Aorta (tissue), 5 donors: ENCODE measurements around the gene NCAM1. TPM values are rescaled to one million over a fixed set of nuclear protein-coding genes. Genes with fewer than 3 reads are reported as not detected.

Experiments used
- ATAC-seq: fragments of 200-7000 bp; cut with Tn5 transposase; one replicate; pipeline ENCODE4 v1.9.1; 2022; ENCODE audit warnings: moderate library complexity; ENCODE audit not compliant: low FRiP score
- DNase-seq, 2 donors: peaks; one replicate each; pipeline ENCODE4 v3.0.0-alpha.2; 2020
- H3K27ac ChIP-seq, 2 donors: one replicate each; pipeline ENCODE4 v1.5.1; 2013; ENCODE audit warnings: low read length in 2 of 2, mild to moderate bottlenecking in 2 of 2, moderate library complexity in 2 of 2, control low read depth in 1 of 2, inconsistent platforms in 1 of 2, low read depth in 1 of 2
- H3K27me3 ChIP-seq, 2 donors: one replicate each; pipeline ENCODE4 v1.6.1; 2013; ENCODE audit warnings: control low read depth in 1 of 2, low read length in 1 of 2, mild to moderate bottlenecking in 1 of 2, moderate library complexity in 1 of 2; ENCODE audit not compliant: insufficient read depth in 2 of 2, control insufficient read depth in 1 of 2
- H3K36me3 ChIP-seq, 2 donors: one replicate each; pipeline ENCODE4 v1.6.1; 2013; ENCODE audit warnings: control low read depth in 1 of 2, low read length in 1 of 2, mild to moderate bottlenecking in 1 of 2; ENCODE audit not compliant: insufficient read depth in 2 of 2, control insufficient read depth in 1 of 2
- H3K4me1 ChIP-seq, 2 donors: one replicate each; pipeline ENCODE4 v1.6.1; 2013; ENCODE audit warnings: low read length in 2 of 2, control low read depth in 1 of 2, mild to moderate bottlenecking in 1 of 2, moderate library complexity in 1 of 2; ENCODE audit not compliant: insufficient read depth in 2 of 2, control insufficient read depth in 1 of 2
- H3K4me3 ChIP-seq, 2 donors: one replicate each; pipeline ENCODE4 v1.5.1; 2013; ENCODE audit warnings: low read length in 2 of 2, control low read depth in 1 of 2, mild to moderate bottlenecking in 1 of 2
- H3K9me3 ChIP-seq: one replicate; pipeline ENCODE4 v1.6.1; 2013; ENCODE audit warnings: mild to moderate bottlenecking, low read length; ENCODE audit not compliant: control insufficient read depth
- WGBS, 2 donors: extraction: QIAGEN DNeasy Blood & Tissue Kit; methylation state at CpG; one replicate each; pipeline ENCODE4 v1.1.7; 2013; 5-methylcytosine and 5-hydroxymethylcytosine counted together
- intact Hi-C, 2 donors: fragments of 100-400 bp; cut with DNase I; formaldehyde crosslinking; loops; one replicate each; pipeline versions ENCODE4 v1.14.2 to v1.15.0; 2022
- polyA plus RNA-seq, 2 donors: library from polyadenylated mRNA; stranded (reverse); fragments of 200-250 nt; gene quantifications; one replicate each; pipeline ENCODE4 v1.2.3, GENCODE V29; 2013
- total RNA-seq, 2 donors: library from RNA; stranded (reverse); fragmentation: NEBNext Ultra II Directional; extraction: Animal tissue kit (Norgen Biotek cat#: 25700); gene quantifications; one replicate each; pipeline ENCODE4 v1.2.1, GENCODE V29; 2021
- donor health status: healthy with polysubstance abuse.
- donor health status: Bipolar disorder and iron deficiency.
- donor health status: DM: no; HTN: no; CAD: no.
- donor health status: DM: no; HTN: no; CAD: no.
- donor health status: DM: yes; HTN: yes; CAD: no.

The NCAM1 gene
- total and polyA plus RNA-seq, 4 donors: 1.8 to 19.4 (median 6.1) TPM

GRCh38 chr11:113148652-113149051 lies 187.4 kb downstream of the NCAM1 start:
- H3K36me3 ChIP-seq: no peaks in the 10 kb centered on the region
- 92 to 100% methylated on average over 1 of the region's 1 CpG for WGBS, 2 donors
- ATAC-seq (no peak), DNase-seq (no peak)
- no peak overlapping the region for H3K27ac ChIP-seq
- no peaks in the 10 kb centered on the region for H3K4me1 ChIP-seq
- intact Hi-C loops: no loop called here
- H3K9me3 ChIP-seq: no peaks in the 10 kb centered on the region
- H3K27me3 ChIP-seq: no peaks in the 10 kb centered on the region
- H3K4me3 ChIP-seq: no peak overlapping the region

- Histone ChIP-seq H3K27ac (no peak overlapping the region), H3K4me3 (no peak overlapping the region), H3K27me3 (no peaks in the 10 kb centered on the region), H3K9me3 (no peaks in the 10 kb centered on the region), H3K36me3 (no peaks in the 10 kb centered on the region), H3K4me1 (no peaks in the 10 kb centered on the region)
- ATAC-seq: no peak
- intact Hi-C loops: no loop called here
- DNase-seq: no peak
- WGBS, 2 donors: 89 to 93% methylated on average over 4 of the region's 4 CpGs
Measured at GRCh38 chr11:113151521-113151920, 190.3 kb downstream of the NCAM1 start.

- Histone ChIP-seq H3K27me3 (no peaks in the 10 kb centered on the region), H3K4me1 (no peaks in the 10 kb centered on the region), H3K36me3 (no peaks in the 10 kb centered on the region), H3K4me3 (no peak overlapping the region), H3K9me3 (no peaks in the 10 kb centered on the region), H3K27ac (no peak overlapping the region)
- ATAC-seq: no peak
- intact Hi-C loops: no loop called here
- no peak for DNase-seq
Measured at GRCh38 chr11:113152500-113152899, 191.3 kb downstream of the NCAM1 start.

- H3K27ac ChIP-seq: no peak overlapping the region
Measured at GRCh38 chr11:113153847-113154246, 192.6 kb downstream of the NCAM1 start.

GRCh38 chr11:113159988-113160807 lies 199.0 kb downstream of the NCAM1 start:
- no peak overlapping the region for H3K27ac ChIP-seq
- WGBS, 2 donors: 68 to 70% methylated on average over 7 of the region's 7 CpGs
- no peaks in the 10 kb centered on the region for H3K36me3 ChIP-seq
- DNase-seq (no peak), ATAC-seq (no peak)
- no peak overlapping the region for H3K4me3 ChIP-seq
- H3K27me3 ChIP-seq: no peaks in the 10 kb centered on the region
- peaks cover 0 to 11% of the 10 kb centered on the region in 2 donors for H3K4me1 ChIP-seq
- intact Hi-C loops: loop anchor here in 1 of 2 donors (5.0 kb wide), 1 partner anchor 43 kb away; no protein-coding TSS in a partner anchor
- H3K9me3 ChIP-seq: no peaks in the 10 kb centered on the region

More at GRCh38 chr11:113153847-113154246, 192.6 kb downstream of the NCAM1 start:
- H3K27me3 ChIP-seq: no peaks in the 10 kb centered on the region
- ATAC-seq (peak; percentile 26), DNase-seq (no peak)
- intact Hi-C loops: no loop called here
- no peaks in the 10 kb centered on the region for H3K9me3 ChIP-seq
- no peaks in the 10 kb centered on the region for H3K4me1 ChIP-seq
- no peak overlapping the region for H3K4me3 ChIP-seq
- WGBS, 2 donors: 71 to 76% methylated on average over 2 of the region's 2 CpGs
- H3K36me3 ChIP-seq: no peaks in the 10 kb centered on the region

- H3K9me3 ChIP-seq: no peaks in the 10 kb centered on the region
- H3K27ac ChIP-seq: no peak overlapping the region
- H3K4me3 ChIP-seq: no peak overlapping the region
- DNase-seq (no peak), ATAC-seq (no peak)
- H3K36me3 ChIP-seq: no peaks in the 10 kb centered on the region
- 71 to 73% methylated on average over 6 of the region's 6 CpGs for WGBS, 2 donors
- H3K27me3 ChIP-seq: no peaks in the 10 kb centered on the region
- intact Hi-C loops: loop anchor here in 1 of 2 donors (5.0 kb wide), 1 partner anchor 43 kb away; no protein-coding TSS in a partner anchor
- H3K4me1 ChIP-seq: peaks cover 0 to 11% of the 10 kb centered on the region in 2 donors
Measured at GRCh38 chr11:113160808-113161124, 199.5 kb downstream of the NCAM1 start.

- H3K4me3 ChIP-seq: no peak overlapping the region
- H3K36me3 ChIP-seq: no peaks in the 10 kb centered on the region
- 22 to 24% methylated on average over 5 of the region's 5 CpGs for WGBS, 2 donors
- intact Hi-C loops: loop anchor here in 1 of 2 donors (5.0 kb wide), 1 partner anchor 45 kb away; no protein-coding TSS in a partner anchor
- ATAC-seq (peak; percentile 54), DNase-seq (no peak)
- no peaks in the 10 kb centered on the region for H3K9me3 ChIP-seq
- no peaks in the 10 kb centered on the region for H3K27me3 ChIP-seq
- peak overlapping the region in 1 of 2 donors; percentile 79 for H3K27ac ChIP-seq
- peaks cover 0 to 11% of the 10 kb centered on the region in 2 donors for H3K4me1 ChIP-seq
Measured at GRCh38 chr11:113161711-113162591, 200.7 kb downstream of the NCAM1 start.

- Histone ChIP-seq H3K4me1 (peaks cover 0 to 11% of the 10 kb centered on the region in 2 donors), H3K27ac (peak overlapping the region in 1 of 2 donors; percentile 90), H3K36me3 (no peaks in the 10 kb centered on the region), H3K4me3 (no peak overlapping the region), H3K27me3 (no peaks in the 10 kb centered on the region), H3K9me3 (no peaks in the 10 kb centered on the region)
- no peak for DNase-seq
- 8 to 12% methylated on average over 10 of the region's 10 CpGs for WGBS, 2 donors
- intact Hi-C loops: loop anchor here in 1 of 2 donors (5.0 kb wide), 1 partner anchor 45 kb away; no protein-coding TSS in a partner anchor
- ATAC-seq: peak; percentile 92
Measured at GRCh38 chr11:113162592-113162962, 201.4 kb downstream of the NCAM1 start.
